ENCODE data around the gene KIAA1549. TPM values are rescaled to one million over a fixed set of nuclear protein-coding genes. Genes with fewer than 3 reads are reported as not detected.

The KIAA1549 gene
- total RNA-seq, 2 donors from 2014 or later, result 0.95 to 1.8 TPM

DNA sequence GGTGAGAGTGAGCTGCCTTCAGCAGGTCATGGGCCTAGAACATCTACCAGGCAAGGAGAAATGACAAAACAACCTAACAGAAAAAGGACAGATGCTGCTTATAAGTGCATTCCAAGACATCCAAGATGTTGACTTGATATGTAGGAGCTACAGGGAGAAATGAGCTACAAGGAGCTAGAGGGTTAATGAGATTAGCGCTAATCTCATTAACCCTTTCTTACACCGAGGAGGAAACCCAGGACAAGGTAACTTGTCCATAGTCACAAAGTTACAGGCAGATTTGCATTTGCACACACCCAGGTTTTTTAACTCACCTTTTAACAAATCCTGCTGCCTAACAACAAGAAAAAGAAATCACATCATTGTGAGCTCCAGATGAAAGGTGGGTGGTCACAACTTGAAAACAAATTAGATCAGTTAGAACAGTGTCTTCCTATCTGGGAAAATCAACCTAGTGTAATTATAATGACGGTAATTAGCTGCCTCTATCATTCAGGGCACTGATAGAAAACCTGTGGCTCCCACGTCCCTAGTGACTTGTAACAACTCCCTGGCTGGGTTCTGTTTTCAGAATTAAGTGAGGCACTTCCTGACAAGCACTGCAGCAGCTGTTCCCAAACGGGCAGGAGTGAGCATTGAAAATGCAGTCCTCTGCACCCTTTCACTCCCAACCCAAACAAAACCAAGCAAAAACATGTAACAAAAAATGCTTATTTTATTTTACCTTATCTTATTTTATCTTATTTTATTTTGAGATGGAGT lies 5.7 kb downstream of the KIAA1549 start:
- no peak overlapping the region for H3K27ac ChIP-seq
- H3K27me3 ChIP-seq (replicated peaks; ENCODE audit: insufficient read depth), result no peaks in the 10 kb centered on the region
- H3K4me3 ChIP-seq, result no peak overlapping the region
- TF ChIP-seq, protein P1, sequence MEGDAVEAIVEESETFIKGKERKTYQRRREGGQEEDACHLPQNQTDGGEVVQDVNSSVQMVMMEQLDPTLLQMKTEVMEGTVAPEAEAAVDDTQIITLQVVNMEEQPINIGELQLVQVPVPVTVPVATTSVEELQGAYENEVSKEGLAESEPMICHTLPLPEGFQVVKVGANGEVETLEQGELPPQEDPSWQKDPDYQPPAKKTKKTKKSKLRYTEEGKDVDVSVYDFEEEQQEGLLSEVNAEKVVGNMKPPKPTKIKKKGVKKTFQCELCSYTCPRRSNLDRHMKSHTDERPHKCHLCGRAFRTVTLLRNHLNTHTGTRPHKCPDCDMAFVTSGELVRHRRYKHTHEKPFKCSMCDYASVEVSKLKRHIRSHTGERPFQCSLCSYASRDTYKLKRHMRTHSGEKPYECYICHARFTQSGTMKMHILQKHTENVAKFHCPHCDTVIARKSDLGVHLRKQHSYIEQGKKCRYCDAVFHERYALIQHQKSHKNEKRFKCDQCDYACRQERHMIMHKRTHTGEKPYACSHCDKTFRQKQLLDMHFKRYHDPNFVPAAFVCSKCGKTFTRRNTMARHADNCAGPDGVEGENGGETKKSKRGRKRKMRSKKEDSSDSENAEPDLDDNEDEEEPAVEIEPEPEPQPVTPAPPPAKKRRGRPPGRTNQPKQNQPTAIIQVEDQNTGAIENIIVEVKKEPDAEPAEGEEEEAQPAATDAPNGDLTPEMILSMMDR (IDR thresholded peaks at IDR 0.05), result no peak
- no peaks in the 10 kb centered on the region for H3K36me3 ChIP-seq
- no peak for DNase-seq (ENCODE audit: low spot score)
- no peaks in the 10 kb centered on the region for H3K9me3 ChIP-seq
- no peak for ATAC-seq (ENCODE audit: insufficient number of reproducible peaks, low FRiP score, low read depth)
- peaks cover 0 to 7% of the 10 kb centered on the region in 2 donors for H3K4me1 ChIP-seq (ENCODE audit: control insufficient read depth in 1 of 2, low read depth in 2 of 2)

DNA sequence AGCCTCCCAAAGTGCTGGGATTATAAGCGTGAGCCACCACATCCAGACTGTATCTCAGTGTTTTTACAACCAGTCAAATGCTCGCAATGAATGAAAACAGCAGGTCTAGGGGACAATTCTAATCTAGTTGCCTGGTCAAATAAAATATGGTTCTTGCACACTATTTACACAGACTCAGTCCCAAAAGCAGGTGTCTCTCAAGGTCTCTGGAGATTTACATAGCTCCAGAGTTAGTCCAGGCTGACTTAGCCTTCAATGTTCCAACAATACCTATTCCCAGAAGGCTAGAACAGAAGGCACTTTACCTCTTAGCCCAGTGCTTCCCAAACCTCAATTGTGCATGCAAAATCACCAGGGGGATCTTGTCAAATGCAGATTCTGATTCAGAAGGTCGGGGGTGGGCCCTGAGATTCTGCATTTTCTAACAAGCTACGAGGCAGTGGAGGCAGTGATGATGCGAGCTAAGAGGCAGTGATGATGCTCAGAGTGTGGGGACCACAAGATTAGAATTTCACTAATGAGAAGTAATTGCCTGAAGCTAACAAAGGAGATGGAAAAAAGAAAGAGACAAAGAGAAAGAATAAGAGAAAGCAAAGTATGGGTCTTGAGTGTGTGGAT lies 6.4 kb downstream of the KIAA1549 start:
- H3K27me3 ChIP-seq (replicated peaks; ENCODE audit: insufficient read depth), result no peaks in the 10 kb centered on the region
- H3K36me3 ChIP-seq, result no peaks in the 10 kb centered on the region
- ATAC-seq (ENCODE audit: insufficient number of reproducible peaks, low FRiP score, low read depth) (no peak), DNase-seq (ENCODE audit: low spot score) (no peak)
- H3K4me3 ChIP-seq, result no peak overlapping the region
- no peaks in the 10 kb centered on the region for H3K4me1 ChIP-seq (ENCODE audit: control insufficient read depth in 1 of 2, low read depth in 2 of 2)
- no peak overlapping the region for H3K27ac ChIP-seq
- TF ChIP-seq, protein P1 (IDR thresholded peaks at IDR 0.05), result no peak
- no peaks in the 10 kb centered on the region for H3K9me3 ChIP-seq

DNA sequence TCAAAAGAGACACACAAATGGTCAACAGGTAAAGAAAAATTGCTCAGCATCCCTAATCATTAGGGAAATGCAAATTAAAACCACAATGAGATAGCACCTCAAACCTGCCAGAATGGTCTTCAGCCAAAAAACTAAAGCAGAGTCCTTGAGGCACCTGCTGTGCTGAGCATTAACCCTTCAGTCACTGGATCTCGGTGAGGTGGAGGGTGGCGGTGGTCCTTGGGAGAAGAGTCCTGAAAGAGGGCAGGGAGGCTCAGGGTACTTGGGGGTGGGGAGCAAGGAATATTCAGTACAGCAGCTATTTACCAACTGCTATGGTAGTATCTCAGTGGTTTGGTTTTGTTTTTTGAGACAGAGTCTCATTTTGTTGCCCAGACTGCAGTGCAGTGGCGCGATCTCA lies 7.1 kb downstream of the KIAA1549 start:
- ATAC-seq (ENCODE audit: insufficient number of reproducible peaks, low FRiP score, low read depth) (no peak), DNase-seq (ENCODE audit: low spot score) (no peak)
- no peaks in the 10 kb centered on the region for H3K36me3 ChIP-seq
- H3K9me3 ChIP-seq, result no peaks in the 10 kb centered on the region
- no peak overlapping the region for H3K4me3 ChIP-seq
- no peaks in the 10 kb centered on the region for H3K4me1 ChIP-seq (ENCODE audit: control insufficient read depth in 1 of 2, low read depth in 2 of 2)
- no peaks in the 10 kb centered on the region for H3K27me3 ChIP-seq (replicated peaks; ENCODE audit: insufficient read depth)
- no peak overlapping the region for H3K27ac ChIP-seq
- TF ChIP-seq, protein P1 (IDR thresholded peaks at IDR 0.05), result no peak

DNA sequence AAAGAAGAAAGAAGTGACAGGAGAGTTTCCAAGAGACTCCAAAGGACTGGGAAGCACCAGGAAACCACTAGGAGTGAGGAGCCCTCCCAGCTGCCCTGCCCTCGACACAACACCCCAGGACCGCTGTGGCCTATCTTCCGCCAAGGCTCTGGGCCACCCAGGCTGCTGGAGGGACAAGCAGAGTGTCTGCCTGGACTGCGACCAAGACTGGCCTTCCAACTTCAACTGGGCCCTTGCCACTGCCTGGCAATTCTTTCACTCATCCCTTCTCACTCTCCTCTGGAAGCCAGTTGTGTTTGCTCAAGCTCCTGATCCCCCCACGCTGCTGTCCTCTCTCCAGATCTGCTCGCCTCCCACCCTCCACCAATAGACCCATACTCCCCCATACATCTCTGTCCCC lies 10.2 kb downstream of the KIAA1549 start:
- ATAC-seq (ENCODE audit: insufficient number of reproducible peaks, low FRiP score, low read depth) (no peak), DNase-seq (ENCODE audit: low spot score) (no peak)
- Histone ChIP-seq H3K4me1 (ENCODE audit: control insufficient read depth in 1 of 2, low read depth in 2 of 2) (no peaks in the 10 kb centered on the region), H3K36me3 (no peaks in the 10 kb centered on the region), H3K27me3 (replicated peaks; ENCODE audit: insufficient read depth) (no peaks in the 10 kb centered on the region), H3K27ac (no peak overlapping the region), H3K9me3 (no peaks in the 10 kb centered on the region), H3K4me3 (no peak overlapping the region)
- TF ChIP-seq, protein P1 (IDR thresholded peaks at IDR 0.05), result no peak

DNA sequence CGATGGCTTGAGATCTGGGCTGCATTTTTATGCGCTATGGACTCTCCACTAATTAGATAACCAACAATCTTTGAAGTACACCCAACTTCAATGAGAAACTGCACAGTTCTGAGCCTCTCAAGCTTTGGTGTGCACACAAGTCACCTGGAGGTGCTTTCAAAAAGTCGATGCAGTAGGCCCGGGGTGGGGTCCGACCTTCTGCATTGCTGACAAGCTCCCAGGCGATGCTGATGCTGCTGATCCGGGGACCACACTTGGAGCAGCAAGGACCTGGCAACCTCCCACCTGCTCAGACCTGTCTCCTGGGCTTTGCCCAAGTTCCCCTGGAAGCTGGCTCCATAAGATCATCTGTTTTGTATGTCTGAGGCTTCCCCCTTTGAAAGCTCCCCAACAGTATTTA lies 10.7 kb downstream of the KIAA1549 start:
- Histone ChIP-seq H3K27ac (no peak overlapping the region), H3K36me3 (no peaks in the 10 kb centered on the region), H3K9me3 (no peaks in the 10 kb centered on the region), H3K4me1 (ENCODE audit: control insufficient read depth in 1 of 2, low read depth in 2 of 2) (no peaks in the 10 kb centered on the region), H3K27me3 (replicated peaks; ENCODE audit: insufficient read depth) (no peaks in the 10 kb centered on the region), H3K4me3 (no peak overlapping the region)
- ATAC-seq (ENCODE audit: insufficient number of reproducible peaks, low FRiP score, low read depth) (no peak), DNase-seq (ENCODE audit: low spot score) (no peak)
- TF ChIP-seq, protein P1 (IDR thresholded peaks at IDR 0.05), result no peak
